AG09309 (cell line): ENCODE results near the gene PTPN1.

Source experiments
- DNase-seq: peaks from one replicate; pipeline ENCODE4 v3.0.0-alpha.2; 2010; ENCODE audit warnings: low read depth
- H3K4me3 ChIP-seq: 2 replicates; pipeline ENCODE4 v1.5.1; 2011; ENCODE audit warnings: mild to moderate bottlenecking, low read depth, low read length, moderate library complexity; ENCODE audit not compliant: control insufficient read depth
- TF ChIP-seq, protein P1 (sequence below): IDR thresholded peaks from 2 replicates; pipeline ENCODE4 v1.5.1; 2011; ENCODE audit warnings: mild to moderate bottlenecking, low read depth, low read length, inconsistent platforms; ENCODE audit not compliant: insufficient read depth, control insufficient read depth; ENCODE audit errors: missing control alignments

PTPN1 gene

DNA sequence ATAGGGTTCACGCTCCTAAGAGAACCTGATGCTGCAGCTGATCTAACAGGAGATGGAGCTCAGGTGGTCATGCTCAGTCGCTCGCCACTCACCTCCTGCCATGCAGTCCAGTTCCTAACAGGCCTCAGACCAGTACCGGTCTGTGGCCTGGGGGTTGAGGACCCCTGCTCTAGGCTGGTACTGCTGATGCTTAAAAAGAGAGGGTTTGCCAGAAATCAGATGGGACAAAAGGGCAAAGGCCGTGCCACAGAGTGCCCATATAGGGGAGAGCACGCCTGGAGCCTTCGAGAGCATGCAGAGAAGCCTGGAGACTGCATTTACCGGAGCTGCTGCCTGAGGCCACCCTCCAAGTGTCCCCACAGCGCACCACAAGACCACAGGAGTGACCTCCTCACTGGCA is 75.5 kb downstream of the PTPN1 start:
- no peak overlapping the region for H3K4me3 ChIP-seq
- no peak for DNase-seq
- TF ChIP-seq, protein P1, sequence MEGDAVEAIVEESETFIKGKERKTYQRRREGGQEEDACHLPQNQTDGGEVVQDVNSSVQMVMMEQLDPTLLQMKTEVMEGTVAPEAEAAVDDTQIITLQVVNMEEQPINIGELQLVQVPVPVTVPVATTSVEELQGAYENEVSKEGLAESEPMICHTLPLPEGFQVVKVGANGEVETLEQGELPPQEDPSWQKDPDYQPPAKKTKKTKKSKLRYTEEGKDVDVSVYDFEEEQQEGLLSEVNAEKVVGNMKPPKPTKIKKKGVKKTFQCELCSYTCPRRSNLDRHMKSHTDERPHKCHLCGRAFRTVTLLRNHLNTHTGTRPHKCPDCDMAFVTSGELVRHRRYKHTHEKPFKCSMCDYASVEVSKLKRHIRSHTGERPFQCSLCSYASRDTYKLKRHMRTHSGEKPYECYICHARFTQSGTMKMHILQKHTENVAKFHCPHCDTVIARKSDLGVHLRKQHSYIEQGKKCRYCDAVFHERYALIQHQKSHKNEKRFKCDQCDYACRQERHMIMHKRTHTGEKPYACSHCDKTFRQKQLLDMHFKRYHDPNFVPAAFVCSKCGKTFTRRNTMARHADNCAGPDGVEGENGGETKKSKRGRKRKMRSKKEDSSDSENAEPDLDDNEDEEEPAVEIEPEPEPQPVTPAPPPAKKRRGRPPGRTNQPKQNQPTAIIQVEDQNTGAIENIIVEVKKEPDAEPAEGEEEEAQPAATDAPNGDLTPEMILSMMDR = no peak

DNA sequence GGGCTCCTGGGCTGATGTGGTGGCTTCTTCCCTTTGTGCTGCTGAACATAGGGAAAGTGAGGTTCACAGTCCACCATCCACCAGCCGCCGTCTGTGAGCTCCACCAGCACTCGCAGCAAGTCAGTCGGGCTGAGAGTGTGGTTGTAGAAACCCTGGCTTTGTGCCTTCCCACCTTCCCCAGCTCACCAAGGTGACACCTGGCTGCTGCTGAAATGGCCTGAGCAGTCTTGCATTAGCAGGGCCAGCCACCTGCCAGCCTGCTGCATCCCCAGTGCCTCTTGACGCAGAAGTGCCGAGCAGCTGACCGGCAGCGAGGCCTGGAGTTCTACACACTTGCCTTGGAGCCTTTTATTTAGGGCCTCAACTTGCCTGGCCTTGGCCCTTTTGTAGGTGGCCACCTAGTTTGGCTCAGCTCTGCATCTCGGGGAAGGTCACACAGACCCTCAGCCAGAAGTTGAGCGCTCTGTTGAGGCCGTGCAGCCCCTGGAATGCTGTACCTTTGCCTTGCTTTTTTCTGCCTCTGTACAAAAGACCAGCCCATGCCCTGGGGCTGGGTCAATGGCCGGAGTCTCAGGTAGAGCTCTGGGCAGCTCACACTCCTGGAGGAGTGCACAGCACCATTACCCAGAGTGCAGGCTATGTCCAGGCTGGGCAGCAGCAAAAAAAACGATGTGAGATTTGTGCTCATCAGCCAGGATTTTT is 76.5 kb downstream of the PTPN1 start:
- no peak overlapping the region for H3K4me3 ChIP-seq
- no peak for DNase-seq
- TF ChIP-seq, protein P1 = no peak

- TF ChIP-seq, protein P1 = no peak
- no peak for DNase-seq
- no peak overlapping the region for H3K4me3 ChIP-seq
These were observed 77.2 kb downstream of the PTPN1 start for GRCh38 chr20:50587291-50587961.

DNA sequence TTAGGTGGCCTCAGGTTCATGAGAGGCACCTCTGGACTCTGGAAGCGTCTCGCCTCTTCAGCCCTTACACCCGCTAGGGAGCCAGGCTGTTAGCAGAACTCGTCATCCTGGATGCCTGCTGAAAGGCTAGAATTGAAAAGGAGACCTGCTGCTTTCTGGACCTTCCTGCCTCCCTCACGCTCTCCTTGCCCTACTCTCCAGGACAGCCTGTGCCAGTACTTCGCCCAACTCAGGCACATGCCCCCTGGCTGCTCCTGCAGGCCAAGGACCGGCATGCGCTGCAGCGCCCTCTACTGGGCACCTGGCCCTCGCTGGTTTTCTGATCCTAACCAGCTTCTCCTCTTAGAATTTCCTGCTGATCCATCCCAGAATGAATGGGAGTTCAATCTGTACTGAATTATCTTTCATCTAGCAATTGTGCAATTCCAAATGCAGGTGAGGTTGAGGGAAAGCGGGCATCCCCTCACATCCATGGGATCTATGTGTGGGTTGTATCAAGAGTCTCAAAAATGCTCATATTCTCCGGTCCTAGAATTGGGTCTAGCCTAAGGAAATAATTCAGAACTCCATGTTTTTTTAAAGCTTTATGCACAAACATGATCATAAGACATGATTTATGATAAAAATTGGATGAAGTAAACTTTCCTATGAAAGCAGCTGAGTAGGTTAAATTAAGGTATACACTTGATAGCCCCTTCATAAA is 78.0 kb downstream of the PTPN1 start:
- DNase-seq = no peak
- H3K4me3 ChIP-seq = no peak overlapping the region
- TF ChIP-seq, protein P1 = peak; percentile 97

- DNase-seq = no peak
- H3K4me3 ChIP-seq = no peak overlapping the region
- TF ChIP-seq, protein P1 = no peak
These were observed 79.6 kb downstream of the PTPN1 start for GRCh38 chr20:50589548-50590347.

- no peak overlapping the region for H3K4me3 ChIP-seq
- no peak for DNase-seq
- TF ChIP-seq, protein P1 = no peak
These were observed 80.1 kb downstream of the PTPN1 start for GRCh38 chr20:50590348-50590664.
